CD4-positive, alpha-beta T cell (primary cell): ENCODE measurements around the gene CORIN. TPM values are rescaled to one million over a fixed set of nuclear protein-coding genes. Genes with fewer than 3 reads are reported as not detected.

Experiments used
- ATAC-seq: fragments of 200-7000 bp; cut with Tn5 transposase; one replicate; pipeline ENCODE4 v1.10.0; 2022; ENCODE audit warnings: mild to moderate bottlenecking; ENCODE audit not compliant: poor library complexity
- CTCF ChIA-PET: fragments of 350-600 bp; sonication (Branson Sonifier 250); formaldehyde crosslinking; loops from one replicate; lab custom pipeline; 2021; ENCODE audit warnings: antibody characterized with exemption, inconsistent platforms; lab: Charles Lee
- POLR2A ChIA-PET: fragments of 350-600 bp; sonication (Branson Sonifier 250); formaldehyde crosslinking; loops from one replicate; lab custom pipeline; 2021; ENCODE audit warnings: antibody characterized with exemption, inconsistent platforms; lab: Charles Lee
- DNase-seq, 14 experiments: peaks; one replicate each; pipeline ENCODE4 v3.0.0-alpha.2; 2013 to 2020; ENCODE audit warnings: mixed read lengths in 2 of 14
- H3K27ac ChIP-seq, 2 donors: one replicate each; pipeline versions ENCODE4 v1.5.1 to v1.7.0; 2013; ENCODE audit warnings: low read length in 2 of 2, low read depth in 1 of 2, mild to moderate bottlenecking in 1 of 2
- H3K27me3 ChIP-seq, 2 experiments: 1 replicate in 1 of 2; 2 replicates in 1 of 2; pipeline versions ENCODE4 v1.6.1 to v1.7.0; 2013; ENCODE audit warnings: low read length in 2 of 2, control low read depth in 1 of 2, mild to moderate bottlenecking in 1 of 2, moderate library complexity in 1 of 2; ENCODE audit not compliant: insufficient read depth in 2 of 2, control insufficient read depth in 1 of 2
- H3K36me3 ChIP-seq: one replicate; pipeline ENCODE4 v1.6.1; 2013; ENCODE audit warnings: low read length, control low read depth; ENCODE audit not compliant: insufficient read depth
- H3K4me1 ChIP-seq: one replicate; pipeline ENCODE4 v1.6.1; 2013; ENCODE audit warnings: low read length, control low read depth; ENCODE audit not compliant: insufficient read depth
- H3K4me3 ChIP-seq: one replicate; pipeline ENCODE4 v1.5.1; 2013; ENCODE audit warnings: mild to moderate bottlenecking, low read length, moderate library complexity
- H3K9me3 ChIP-seq, 2 experiments: 1 replicate in 1 of 2; 2 replicates in 1 of 2; pipeline versions ENCODE4 v1.6.1 to v1.7.0; 2013; ENCODE audit warnings: low read length in 2 of 2, mild to moderate bottlenecking in 2 of 2, control low read depth in 1 of 2, moderate library complexity in 1 of 2; ENCODE audit not compliant: control insufficient read depth in 1 of 2, insufficient read depth in 1 of 2
- H3K27ac Mint-ChIP-seq: one replicate; pipeline ENCODE4 v1.8.0; 2020; ENCODE audit warnings: mixed read lengths
- H3K27me3 Mint-ChIP-seq: one replicate; pipeline ENCODE4 v1.8.0; 2021; ENCODE audit warnings: mixed read lengths
- H3K36me3 Mint-ChIP-seq: one replicate; pipeline ENCODE4 v1.8.0; 2021; ENCODE audit warnings: low read depth, mixed read lengths
- H3K4me1 Mint-ChIP-seq: one replicate; pipeline ENCODE4 v1.8.0; 2021; ENCODE audit warnings: low read depth, mixed read lengths
- H3K4me3 Mint-ChIP-seq: one replicate; pipeline ENCODE4 v1.8.0; 2020; ENCODE audit warnings: mild to moderate bottlenecking, mixed read lengths
- H3K9me3 Mint-ChIP-seq: one replicate; pipeline ENCODE4 v1.8.0; 2020; ENCODE audit warnings: mixed read lengths
- intact Hi-C, 2 experiments: fragments of 100-400 bp; cut with DNase I in 1 of 2; cut with micrococcal nuclease in 1 of 2; formaldehyde crosslinking; loops; one replicate each; pipeline versions ENCODE4 v1.15.1 to v1.9.0; 2023 to 2025; cut with DNase I, micrococcal nuclease
- total RNA-seq, 174 experiments: library from RNA in 2 of 174; stranded (reverse) in 2 of 174; gene quantifications; one replicate each; pipeline ENCODE4 v1.2.3 and lab custom pipeline; 2021 to 2026
- TF ChIP-seq, protein P1 (sequence below): fragments of 200-600 bp; IDR thresholded peaks from one replicate; pipeline ENCODE4 v1.8.0; 2022; ENCODE audit warnings: antibody characterized with exemption, mild to moderate bottlenecking

The CORIN gene
- total RNA-seq, 2 experiments from 2014 or later, result 0.14 TPM; not detected in 1

GRCh38 chr4:47615385-47615784, 222.5 kb downstream of the CORIN start:
- H3K4me3 ChIP-seq, result no peak overlapping the region
- DNase-seq (no peak), ATAC-seq (no peak)
- TF ChIP-seq, protein P1, sequence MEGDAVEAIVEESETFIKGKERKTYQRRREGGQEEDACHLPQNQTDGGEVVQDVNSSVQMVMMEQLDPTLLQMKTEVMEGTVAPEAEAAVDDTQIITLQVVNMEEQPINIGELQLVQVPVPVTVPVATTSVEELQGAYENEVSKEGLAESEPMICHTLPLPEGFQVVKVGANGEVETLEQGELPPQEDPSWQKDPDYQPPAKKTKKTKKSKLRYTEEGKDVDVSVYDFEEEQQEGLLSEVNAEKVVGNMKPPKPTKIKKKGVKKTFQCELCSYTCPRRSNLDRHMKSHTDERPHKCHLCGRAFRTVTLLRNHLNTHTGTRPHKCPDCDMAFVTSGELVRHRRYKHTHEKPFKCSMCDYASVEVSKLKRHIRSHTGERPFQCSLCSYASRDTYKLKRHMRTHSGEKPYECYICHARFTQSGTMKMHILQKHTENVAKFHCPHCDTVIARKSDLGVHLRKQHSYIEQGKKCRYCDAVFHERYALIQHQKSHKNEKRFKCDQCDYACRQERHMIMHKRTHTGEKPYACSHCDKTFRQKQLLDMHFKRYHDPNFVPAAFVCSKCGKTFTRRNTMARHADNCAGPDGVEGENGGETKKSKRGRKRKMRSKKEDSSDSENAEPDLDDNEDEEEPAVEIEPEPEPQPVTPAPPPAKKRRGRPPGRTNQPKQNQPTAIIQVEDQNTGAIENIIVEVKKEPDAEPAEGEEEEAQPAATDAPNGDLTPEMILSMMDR, result no peak
- no peak overlapping the region for H3K27ac ChIP-seq
- no peaks in the 10 kb centered on the region for H3K9me3 ChIP-seq
- CTCF ChIA-PET, result no interaction called here
- no peaks in the 10 kb centered on the region for H3K9me3 Mint-ChIP-seq
- H3K4me1 ChIP-seq, result no peaks in the 10 kb centered on the region
- H3K4me1 Mint-ChIP-seq, result no peaks in the 10 kb centered on the region
- no peak overlapping the region for H3K4me3 Mint-ChIP-seq
- H3K36me3 Mint-ChIP-seq, result no peaks in the 10 kb centered on the region
- intact Hi-C loops, result no loop called here
- H3K27ac Mint-ChIP-seq, result no peak overlapping the region
- H3K27me3 ChIP-seq, result peaks cover 2 to 6% of the 10 kb centered on the region in 2 experiments
- no peaks in the 10 kb centered on the region for H3K27me3 Mint-ChIP-seq
- POLR2A ChIA-PET, result no interaction called here
- H3K36me3 ChIP-seq, result no peaks in the 10 kb centered on the region

GRCh38 chr4:47612116-47613023, 225.5 kb downstream of the CORIN start:
- intact Hi-C loops, result no loop called here
- no peak for ATAC-seq
- Mint-ChIP-seq H3K4me3 (no peak overlapping the region), H3K36me3 (no peaks in the 10 kb centered on the region), H3K9me3 (no peaks in the 10 kb centered on the region), H3K27ac (no peak overlapping the region), H3K4me1 (no peaks in the 10 kb centered on the region), H3K27me3 (no peaks in the 10 kb centered on the region)
- H3K36me3 ChIP-seq, result no peaks in the 10 kb centered on the region
- ChIA-PET CTCF (no interaction called here), POLR2A (no interaction called here)
- H3K27ac ChIP-seq, result no peak overlapping the region
- no peaks in the 10 kb centered on the region for H3K4me1 ChIP-seq
- H3K27me3 ChIP-seq, result peaks cover 2 to 6% of the 10 kb centered on the region in 2 experiments
- no peak overlapping the region for H3K4me3 ChIP-seq
- TF ChIP-seq, protein P1, result no peak
- H3K9me3 ChIP-seq, result no peaks in the 10 kb centered on the region
- DNase-seq, result no peak

DNA sequence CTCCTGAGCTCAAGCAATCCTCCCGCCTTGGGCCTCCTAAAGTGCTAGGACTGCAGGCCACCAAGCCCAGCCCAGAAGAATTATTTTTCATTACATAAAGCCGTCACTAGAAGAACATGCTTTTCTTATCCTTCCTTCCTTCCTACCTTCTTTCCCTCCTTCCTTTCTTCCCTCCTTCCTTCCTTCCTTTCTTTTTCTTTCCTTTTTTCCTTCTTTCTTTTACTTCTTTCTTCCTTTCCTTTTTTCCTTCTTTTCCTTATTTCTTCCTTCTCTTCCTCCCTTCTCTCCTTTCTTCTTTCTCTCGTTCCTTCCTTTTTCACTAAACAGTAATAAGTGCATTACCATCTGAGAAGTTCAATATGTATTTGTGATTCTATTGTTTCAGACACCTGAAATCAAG, 231.4 kb downstream of the CORIN start:
- H3K27me3 ChIP-seq, result no peaks in the 10 kb centered on the region
- ChIA-PET POLR2A (no interaction called here), CTCF (no interaction called here)
- Mint-ChIP-seq H3K27me3 (no peaks in the 10 kb centered on the region), H3K27ac (no peak overlapping the region), H3K4me3 (no peak overlapping the region), H3K9me3 (no peaks in the 10 kb centered on the region), H3K4me1 (no peaks in the 10 kb centered on the region), H3K36me3 (no peaks in the 10 kb centered on the region)
- TF ChIP-seq, protein P1, result no peak
- no peaks in the 10 kb centered on the region for H3K4me1 ChIP-seq
- no peak for ATAC-seq
- intact Hi-C loops, result no loop called here
- H3K9me3 ChIP-seq, result no peaks in the 10 kb centered on the region
- no peak overlapping the region for H3K27ac ChIP-seq
- no peaks in the 10 kb centered on the region for H3K36me3 ChIP-seq
- H3K4me3 ChIP-seq, result no peak overlapping the region
- DNase-seq, result no peak
